GM19099 (cell line): ENCODE measurements around the gene KRTAP20-1.

Experiments used
- POLR2A ChIP-seq: IDR thresholded peaks from 3 replicates; pipeline ENCODE4 v1.6.1; 2011; ENCODE audit warnings: low read depth; ENCODE audit not compliant: insufficient read length; ENCODE audit errors: extremely low read depth

KRTAP20-1 gene

GRCh38 chr21:30625449-30626165 is 9.4 kb downstream of the KRTAP20-1 start:
- TF ChIP-seq POLR2A = no peak

GRCh38 chr21:30628109-30628508 is 11.9 kb downstream of the KRTAP20-1 start:
- no peak for TF ChIP-seq POLR2A

- no peak for TF ChIP-seq POLR2A
These were observed 13.0 kb downstream of the KRTAP20-1 start for GRCh38 chr21:30629200-30629599.

GRCh38 chr21:30634906-30635305 is 18.7 kb downstream of the KRTAP20-1 start, which contains the start of gene KRTAP20-2:
TSS of gene KRTAP20-2 (plus strand) at chr21:30635206. CDS start at chr21:30635264, 58 bp downstream.
- no peak for TF ChIP-seq POLR2A

GRCh38 chr21:30638686-30639085 is 22.5 kb downstream of the KRTAP20-1 start:
- TF ChIP-seq POLR2A = no peak

GRCh38 chr21:30642564-30642963 is 26.3 kb downstream of the KRTAP20-1 start, which contains the start of gene KRTAP20-3:
TSS of gene KRTAP20-3 (plus strand) at chr21:30642864.
- no peak for TF ChIP-seq POLR2A

- TF ChIP-seq POLR2A = no peak
These were observed 30.7 kb downstream of the KRTAP20-1 start for GRCh38 chr21:30646904-30647414.

- TF ChIP-seq POLR2A = no peak
These were observed 36.7 kb downstream of the KRTAP20-1 start for GRCh38 chr21:30652891-30653290.
